Spinal cord (tissue), 10 donors: ENCODE measurements around the gene BCLAF1. TPM values are rescaled to one million over a fixed set of nuclear protein-coding genes. Genes with fewer than 3 reads are reported as not detected.
A peak's percentile ranks its signal among the peaks of the same experiment; 100 is the strongest.

Source experiments
- DNase-seq, 6 donors: peaks; one replicate each; pipeline versions ENCODE4 v3.0.0 to v3.0.0-alpha.2; 2013 to 2015; ENCODE audit warnings: low spot score in 6 of 6, low read depth in 4 of 6
- H3K27ac ChIP-seq: one replicate; pipeline ENCODE4 v1.5.1; 2013; ENCODE audit warnings: low read depth, low read length, control low read depth
- H3K27me3 ChIP-seq: one replicate; pipeline ENCODE4 v1.6.1; 2013; ENCODE audit warnings: low read length; ENCODE audit not compliant: control insufficient read depth, insufficient read depth
- H3K36me3 ChIP-seq: one replicate; pipeline ENCODE4 v1.6.1; 2013; ENCODE audit warnings: low read length; ENCODE audit not compliant: control insufficient read depth, insufficient read depth
- H3K4me1 ChIP-seq: one replicate; pipeline ENCODE4 v1.6.1; 2013; ENCODE audit warnings: low read length; ENCODE audit not compliant: control insufficient read depth, insufficient read depth
- H3K4me3 ChIP-seq: one replicate; pipeline ENCODE4 v1.5.1; 2013; ENCODE audit warnings: low read depth, low read length, control low read depth
- H3K9me3 ChIP-seq: one replicate; pipeline ENCODE4 v1.6.1; 2013; ENCODE audit warnings: low read length; ENCODE audit not compliant: control insufficient read depth, insufficient read depth
- WGBS: methylation state at CpG from one replicate; pipeline ENCODE4 v1.1.5; 2013; ENCODE audit warnings: missing lambda C conversion rate; ENCODE audit not compliant: insufficient coverage; 5-methylcytosine and 5-hydroxymethylcytosine counted together
- polyA plus RNA-seq, 2 donors: library from polyadenylated mRNA; unstranded; fragments of 120-200 nt; gene quantifications; one replicate each; pipeline ENCODE4 v1.2.1, GENCODE V29; 2013; ENCODE audit not compliant: insufficient read length in 2 of 2
- total RNA-seq, 2 donors: library from RNA; depleted of rRNA in 1 of 2; stranded (reverse); fragments of 120-200 nt in 1 of 2; fragments of >200 nt in 1 of 2; gene quantifications; one replicate each; pipeline versions ENCODE4 v1.2.3 to v1.2.4, GENCODE V29; 2013 to 2014
- donor health status: healthy.

The BCLAF1 gene
- total and polyA plus RNA-seq, 4 donors: 109 to 255 (median 187) TPM

DNA sequence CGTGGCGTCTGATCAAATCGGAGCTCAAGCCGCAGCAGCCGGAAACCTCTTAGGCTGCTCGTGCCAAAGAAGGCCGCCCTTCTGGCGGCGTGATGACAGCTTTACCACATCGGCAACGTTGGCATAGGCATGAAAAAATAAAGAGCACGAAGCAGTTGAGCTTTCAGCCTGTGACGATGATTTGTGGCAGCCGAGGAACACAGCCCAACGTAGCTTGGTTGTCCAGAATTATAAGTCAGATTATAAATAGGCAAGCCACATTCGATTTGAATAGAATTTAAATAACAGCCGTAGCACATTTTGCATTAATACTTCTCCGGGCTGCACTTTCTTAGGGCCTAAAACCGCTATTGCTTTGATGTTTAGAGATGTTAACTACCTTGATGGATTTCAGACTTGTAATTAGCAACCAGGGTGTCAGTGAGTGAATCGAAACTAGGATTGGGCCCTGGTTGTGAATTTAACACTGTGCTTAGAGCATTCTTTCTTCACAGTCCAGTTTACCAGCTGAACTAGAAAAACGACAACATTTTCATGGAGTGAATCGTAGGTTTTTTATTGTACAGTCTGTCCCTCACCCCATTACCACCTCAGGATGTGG, 864 bp upstream of the BCLAF1 start:
- H3K36me3 ChIP-seq: no peaks in the 10 kb centered on the region
- H3K27me3 ChIP-seq: no peaks in the 10 kb centered on the region
- peak overlapping the region; percentile 100 for H3K4me3 ChIP-seq
- peak overlapping the region; percentile 100 for H3K27ac ChIP-seq
- 0% methylated on average over 14 of the region's 22 CpGs for WGBS
- H3K4me1 ChIP-seq: peaks cover 27% of the 10 kb centered on the region
- no peaks in the 10 kb centered on the region for H3K9me3 ChIP-seq
- peak in 5 of 6 donors; percentile 21 to 96 (median 65) for DNase-seq

DNA sequence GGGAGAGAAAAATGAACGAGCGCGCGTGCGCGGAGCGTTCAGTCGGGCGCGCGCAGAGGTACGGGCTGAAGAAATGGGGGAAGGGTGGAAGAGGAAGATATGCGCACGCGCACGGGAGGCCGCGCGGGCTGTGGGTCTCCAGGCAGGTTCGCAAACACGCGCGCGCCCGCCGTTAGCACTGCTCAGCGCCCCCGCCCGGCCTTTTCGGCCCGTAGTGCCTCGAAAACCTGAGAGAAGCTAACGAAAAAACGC, 393 bp downstream of the BCLAF1 start:
- Histone ChIP-seq H3K4me1 (peaks cover 27% of the 10 kb centered on the region), H3K27ac (peak overlapping the region; percentile 100), H3K9me3 (no peaks in the 10 kb centered on the region), H3K36me3 (no peaks in the 10 kb centered on the region), H3K4me3 (peak overlapping the region; percentile 100), H3K27me3 (no peaks in the 10 kb centered on the region)
- DNase-seq: peak; percentile 79 to 98 (median 87)
- under 1% methylated on average over 34 of the region's 34 CpGs for WGBS

DNA sequence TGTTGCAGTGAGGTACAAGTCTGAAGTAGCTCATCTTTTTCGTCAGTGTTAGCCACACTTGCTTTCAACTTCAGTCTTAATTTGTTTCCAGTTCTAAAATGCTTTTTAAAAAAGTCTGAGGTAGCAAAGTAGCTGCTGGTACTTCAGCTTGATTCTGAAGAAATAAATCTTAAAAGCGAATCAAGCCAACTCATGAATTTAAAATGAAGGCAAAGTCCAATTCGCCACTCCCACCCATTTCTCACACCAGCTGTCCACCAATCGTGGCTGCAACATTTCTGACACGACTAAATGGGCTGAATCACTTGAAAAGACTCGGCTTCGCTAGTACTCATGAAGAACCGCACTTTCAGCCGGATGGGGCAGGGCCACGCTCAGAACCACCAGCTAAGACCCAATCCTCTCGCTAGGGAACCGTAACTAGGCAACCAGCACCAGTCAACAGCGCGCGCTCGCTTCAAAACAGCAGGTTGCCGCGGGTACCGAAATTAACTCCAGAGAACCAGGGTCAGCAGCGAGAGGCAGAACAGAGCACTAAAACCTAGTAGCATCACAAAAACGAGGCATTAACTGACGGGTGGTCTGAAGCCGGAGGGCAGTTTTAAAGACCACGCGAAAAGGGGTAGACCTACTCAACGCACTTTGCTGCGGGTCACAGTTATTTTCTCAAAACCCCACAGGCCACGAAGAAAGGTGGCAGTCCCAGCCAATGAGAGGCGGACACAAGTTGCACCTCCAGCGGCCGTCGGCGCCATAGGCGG, 900 bp downstream of the BCLAF1 start:
- WGBS: under 1% methylated on average over 33 of the region's 34 CpGs
- peaks cover 27% of the 10 kb centered on the region for H3K4me1 ChIP-seq
- no peaks in the 10 kb centered on the region for H3K36me3 ChIP-seq
- peak overlapping the region; percentile 100 for H3K4me3 ChIP-seq
- H3K27me3 ChIP-seq: no peaks in the 10 kb centered on the region
- H3K27ac ChIP-seq: peak overlapping the region; percentile 100
- H3K9me3 ChIP-seq: no peaks in the 10 kb centered on the region
- DNase-seq: peak; percentile 62 to 92 (median 66)

DNA sequence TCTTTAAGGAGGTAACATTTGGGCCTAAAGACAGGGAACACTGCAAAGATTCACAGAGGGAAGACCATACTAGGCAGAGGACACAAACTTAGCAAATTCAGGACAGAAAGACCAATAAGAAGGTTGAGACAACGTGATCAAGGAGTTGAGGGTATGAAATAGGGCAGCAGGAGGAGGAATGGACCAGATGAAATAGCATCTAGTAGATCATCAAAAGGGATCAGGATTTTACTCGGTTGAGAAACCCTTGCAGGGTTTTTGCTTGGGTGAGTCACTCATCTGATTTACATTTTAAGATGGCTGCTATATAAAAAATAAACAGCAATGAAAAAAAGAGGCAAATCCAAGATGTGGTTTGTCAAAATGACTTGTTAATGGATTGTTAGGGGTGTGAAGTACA, 4.7 kb downstream of the BCLAF1 start:
- Histone ChIP-seq H3K27ac (no peak overlapping the region), H3K4me1 (peaks cover 24% of the 10 kb centered on the region), H3K27me3 (no peaks in the 10 kb centered on the region), H3K4me3 (no peak overlapping the region), H3K36me3 (no peaks in the 10 kb centered on the region), H3K9me3 (no peaks in the 10 kb centered on the region)
- 62% methylated on average over 1 of the region's 2 CpGs for WGBS
- DNase-seq: no peak

DNA sequence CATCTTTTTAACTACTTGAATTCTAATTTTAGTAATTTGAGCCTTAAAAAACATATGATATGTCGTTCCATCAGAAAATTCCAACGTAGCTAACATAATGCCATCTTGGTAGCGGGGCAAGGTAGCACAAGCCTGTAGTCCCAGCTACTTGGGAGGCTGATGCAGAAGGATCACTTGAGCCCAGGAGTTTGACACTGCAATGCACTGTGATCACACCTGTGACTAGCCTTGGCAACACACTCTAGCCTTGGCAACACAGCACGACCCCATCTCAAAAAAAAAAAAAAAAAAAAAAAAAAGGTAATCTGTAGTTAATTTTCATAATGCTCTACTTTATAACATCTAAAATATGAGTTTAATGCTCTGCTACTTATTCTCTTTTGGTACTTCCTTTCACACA, 6.7 kb downstream of the BCLAF1 start:
- Histone ChIP-seq H3K27ac (no peak overlapping the region), H3K27me3 (no peaks in the 10 kb centered on the region), H3K4me3 (no peak overlapping the region), H3K4me1 (peaks cover 18% of the 10 kb centered on the region), H3K36me3 (no peaks in the 10 kb centered on the region), H3K9me3 (no peaks in the 10 kb centered on the region)
- WGBS: 100% methylated on average over 2 of the region's 4 CpGs
- DNase-seq: no peak

DNA sequence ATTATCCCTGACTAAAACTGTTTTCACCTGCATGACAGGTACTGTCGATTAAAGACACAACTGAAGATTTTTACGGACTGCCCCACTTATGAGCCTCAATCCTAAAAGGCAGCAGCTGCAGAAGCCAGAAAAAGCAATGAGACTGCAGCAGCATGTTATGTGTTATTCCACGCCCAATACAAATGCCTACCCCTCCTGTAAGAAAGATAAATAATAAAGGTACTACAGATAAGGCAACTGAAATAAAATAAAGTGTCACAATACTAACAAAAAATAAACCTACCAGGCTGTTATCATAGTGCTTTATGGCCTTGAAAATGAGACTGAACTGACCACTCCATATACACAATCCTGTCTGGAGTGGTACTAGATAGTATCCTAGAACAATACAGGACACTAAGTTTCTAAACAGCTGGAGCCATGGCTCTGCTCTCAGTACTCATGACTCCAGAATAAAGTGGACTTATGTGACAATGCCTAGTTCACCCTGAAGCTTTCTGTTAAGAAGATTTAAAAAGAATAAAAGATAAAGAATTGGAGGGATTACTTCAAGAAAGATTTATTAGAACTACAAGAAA, 9.5 kb downstream of the BCLAF1 start:
- H3K9me3 ChIP-seq: no peaks in the 10 kb centered on the region

DNA sequence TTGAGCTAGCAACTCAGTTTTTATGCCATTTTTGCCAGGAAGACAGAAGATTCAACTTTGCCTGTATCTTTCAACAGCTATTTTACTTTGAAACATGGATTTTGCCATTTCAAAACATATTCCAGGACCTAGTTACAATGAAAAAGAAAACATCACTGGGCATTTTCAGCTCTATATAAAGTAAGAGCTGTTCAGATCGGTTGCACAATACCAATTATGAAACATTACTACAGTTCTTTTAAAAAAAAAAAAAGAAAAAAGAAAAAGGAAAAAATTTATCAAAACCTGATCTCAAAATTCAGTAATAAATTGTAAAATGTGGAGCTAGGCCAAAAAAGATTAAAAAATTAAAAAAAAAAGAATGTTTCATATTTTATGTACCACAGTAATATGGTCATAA, 15.6 kb downstream of the BCLAF1 start:
- Histone ChIP-seq H3K27ac (no peak overlapping the region), H3K36me3 (peaks cover 7% of the 10 kb centered on the region), H3K27me3 (no peaks in the 10 kb centered on the region), H3K4me3 (no peak overlapping the region), H3K4me1 (no peaks in the 10 kb centered on the region), H3K9me3 (no peaks in the 10 kb centered on the region)
- no peak for DNase-seq
- no CpG with 5 or more reads among the region's 1 CpG for WGBS

More for the DNA sequence above, 9.5 kb downstream of the BCLAF1 start:
- no CpG with 5 or more reads among the region's 3 CpGs for WGBS
- no peaks in the 10 kb centered on the region for H3K27me3 ChIP-seq
- peaks cover 3% of the 10 kb centered on the region for H3K4me1 ChIP-seq
- no peak overlapping the region for H3K27ac ChIP-seq
- no peaks in the 10 kb centered on the region for H3K36me3 ChIP-seq
- no peak overlapping the region for H3K4me3 ChIP-seq
- DNase-seq: no peak

DNA sequence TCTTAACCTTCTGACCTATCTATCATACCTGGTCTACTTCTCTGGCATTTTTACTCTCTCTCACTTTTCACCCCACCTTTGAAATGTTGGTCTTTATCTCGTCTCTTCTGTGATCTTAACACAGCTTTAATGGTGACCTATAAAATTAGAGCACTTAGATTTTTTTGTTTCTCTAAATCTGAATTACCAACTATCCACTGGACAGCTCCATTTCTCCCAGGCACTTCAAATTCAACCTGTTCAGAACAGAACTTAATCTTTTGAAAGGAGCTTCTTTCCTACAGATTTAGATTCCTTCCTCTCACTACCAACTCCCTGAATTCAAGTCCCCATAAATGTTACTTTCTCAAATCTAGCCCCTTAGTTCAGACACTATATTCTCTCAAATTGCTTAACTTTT, 24.5 kb downstream of the BCLAF1 start:
- Histone ChIP-seq H3K4me1 (no peaks in the 10 kb centered on the region), H3K4me3 (no peak overlapping the region), H3K9me3 (no peaks in the 10 kb centered on the region), H3K36me3 (peaks cover 3% of the 10 kb centered on the region), H3K27me3 (no peaks in the 10 kb centered on the region), H3K27ac (no peak overlapping the region)
- DNase-seq: no peak
- WGBS: 100% methylated on average over 1 of the region's 1 CpG

DNA sequence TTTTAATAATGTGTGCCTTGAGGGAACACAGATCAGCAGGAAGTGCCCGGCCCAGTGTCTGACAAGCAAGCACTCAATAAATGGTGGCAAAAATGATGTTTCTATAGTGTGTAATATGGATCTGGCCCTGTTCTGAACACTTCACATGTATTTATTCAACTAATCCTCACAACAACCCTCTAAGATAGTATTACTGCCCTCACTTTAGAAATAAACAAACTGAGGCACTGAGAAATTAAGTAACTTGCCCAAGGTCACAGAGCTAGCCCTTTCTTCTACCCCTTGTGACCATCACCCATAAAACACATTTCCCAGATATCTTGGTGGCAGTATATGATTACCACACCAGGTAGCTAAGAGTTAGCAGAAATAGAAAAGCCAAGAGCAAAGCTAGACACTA, 26.7 kb downstream of the BCLAF1 start:
- Histone ChIP-seq H3K27me3 (no peaks in the 10 kb centered on the region), H3K36me3 (peaks cover 3% of the 10 kb centered on the region), H3K9me3 (no peaks in the 10 kb centered on the region), H3K27ac (no peak overlapping the region), H3K4me1 (no peaks in the 10 kb centered on the region), H3K4me3 (no peak overlapping the region)
- no CpG with 5 or more reads among the region's 1 CpG for WGBS
- no peak for DNase-seq
